ENCODE data around the gene SH3RF3.

Gene SH3RF3

DNA sequence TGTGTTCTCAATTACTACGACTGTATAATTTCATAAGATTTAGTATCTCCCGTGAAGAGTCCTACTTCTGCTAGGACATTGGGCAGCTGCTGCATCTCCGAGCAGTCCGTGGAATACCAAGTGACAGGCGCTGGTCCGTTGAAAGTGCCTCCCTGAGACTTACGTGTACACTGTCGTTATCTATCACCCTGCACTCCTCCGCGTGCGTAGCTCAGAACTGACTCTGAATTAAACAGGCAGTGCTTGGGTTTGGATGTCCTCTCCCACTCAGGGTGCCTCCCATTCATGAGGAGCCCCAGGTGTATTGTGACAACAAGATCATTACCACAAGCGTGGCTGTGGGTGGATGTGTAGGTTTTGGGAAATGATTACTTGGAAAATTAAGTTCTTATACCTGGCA, 148.4 kb downstream of the SH3RF3 start:
- TF ChIP-seq MYC (IDR thresholded peaks at IDR 0.05; ENCODE audit: low read depth, low read length) (no peak), CTCF (IDR thresholded peaks at IDR 0.05; ENCODE audit: low read depth, low read length) (no peak), POLR2A (IDR thresholded peaks at IDR 0.05; ENCODE audit: extremely low read depth, insufficient read length) (no peak), MAX (IDR thresholded peaks at IDR 0.05; ENCODE audit: low read depth, low read length) (no peak)
- no peak overlapping the region for H3K4me3 ChIP-seq (ENCODE audit: low read depth, low read length)
- no peak for DNase-seq (ENCODE audit: low read depth)

DNA sequence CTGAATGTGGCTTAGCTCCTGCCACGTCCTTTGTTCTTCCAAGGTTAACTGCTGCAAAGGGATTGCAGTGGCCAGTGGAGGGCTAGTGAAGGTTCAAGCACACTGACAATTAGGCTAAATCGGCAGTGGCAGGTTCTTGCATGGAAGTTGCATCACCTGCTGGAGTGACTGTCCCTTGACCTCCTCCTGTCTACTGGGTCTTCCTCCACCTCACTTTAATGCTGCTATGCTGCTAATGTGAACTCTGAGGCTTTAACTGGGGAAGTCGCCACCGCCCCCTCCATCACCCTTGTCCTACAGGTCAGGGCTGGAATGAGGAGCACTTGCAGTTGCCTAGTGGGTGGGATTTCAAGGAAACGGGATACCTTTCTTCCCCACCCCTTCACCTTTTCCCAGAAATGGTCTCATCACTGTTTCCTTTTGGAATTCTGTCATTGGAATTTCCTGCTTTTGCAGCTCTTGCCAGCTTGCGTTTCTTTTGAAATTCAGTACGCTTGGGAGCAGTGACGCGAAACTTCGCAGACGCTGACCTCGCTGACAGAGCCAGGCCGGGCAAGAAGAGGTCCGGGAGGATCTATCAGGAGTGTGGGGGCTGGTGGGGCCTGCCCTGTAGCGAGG, 150.3 kb downstream of the SH3RF3 start:
- no peak overlapping the region for H3K4me3 ChIP-seq (ENCODE audit: low read depth, low read length)
- TF ChIP-seq MYC (IDR thresholded peaks at IDR 0.05; ENCODE audit: low read depth, low read length) (no peak), CTCF (IDR thresholded peaks at IDR 0.05; ENCODE audit: low read depth, low read length) (no peak), POLR2A (IDR thresholded peaks at IDR 0.05; ENCODE audit: extremely low read depth, insufficient read length) (no peak), MAX (IDR thresholded peaks at IDR 0.05; ENCODE audit: low read depth, low read length) (no peak)
- DNase-seq (ENCODE audit: low read depth) = no peak

GRCh38 chr2:109280804-109281203, 151.8 kb downstream of the SH3RF3 start:
- TF ChIP-seq CTCF (IDR thresholded peaks at IDR 0.05; ENCODE audit: low read depth, low read length) (peak; percentile 24), MAX (IDR thresholded peaks at IDR 0.05; ENCODE audit: low read depth, low read length) (no peak), POLR2A (IDR thresholded peaks at IDR 0.05; ENCODE audit: extremely low read depth, insufficient read length) (no peak), MYC (IDR thresholded peaks at IDR 0.05; ENCODE audit: low read depth, low read length) (no peak)
- DNase-seq (ENCODE audit: low read depth) = peak; percentile 49
- no peak overlapping the region for H3K4me3 ChIP-seq (ENCODE audit: low read depth, low read length)

DNA sequence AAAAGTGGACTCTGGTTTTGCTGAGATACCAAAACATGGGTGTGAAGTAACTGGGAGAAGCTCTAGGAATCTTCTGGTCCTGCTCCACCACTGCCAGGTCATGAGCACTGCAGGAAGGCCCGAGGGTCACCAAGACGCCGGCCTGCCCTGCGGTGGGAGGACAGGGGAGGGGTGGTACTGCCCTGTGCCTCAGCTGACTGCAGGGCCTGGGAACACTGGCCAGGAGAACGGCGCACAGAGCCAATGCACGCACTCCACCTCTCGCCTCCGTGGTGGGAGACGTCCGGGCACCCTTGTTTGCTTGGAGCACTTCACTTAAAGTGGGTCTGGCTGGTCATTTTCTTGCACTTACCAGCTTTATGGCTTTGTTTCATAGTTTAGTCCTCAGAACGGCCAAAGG, 153.4 kb downstream of the SH3RF3 start:
- TF ChIP-seq MYC (IDR thresholded peaks at IDR 0.05; ENCODE audit: low read depth, low read length) (no peak), POLR2A (IDR thresholded peaks at IDR 0.05; ENCODE audit: extremely low read depth, insufficient read length) (no peak), CTCF (IDR thresholded peaks at IDR 0.05; ENCODE audit: low read depth, low read length) (no peak), MAX (IDR thresholded peaks at IDR 0.05; ENCODE audit: low read depth, low read length) (no peak)
- H3K4me3 ChIP-seq (ENCODE audit: low read depth, low read length) = no peak overlapping the region
- DNase-seq (ENCODE audit: low read depth) = no peak

DNA sequence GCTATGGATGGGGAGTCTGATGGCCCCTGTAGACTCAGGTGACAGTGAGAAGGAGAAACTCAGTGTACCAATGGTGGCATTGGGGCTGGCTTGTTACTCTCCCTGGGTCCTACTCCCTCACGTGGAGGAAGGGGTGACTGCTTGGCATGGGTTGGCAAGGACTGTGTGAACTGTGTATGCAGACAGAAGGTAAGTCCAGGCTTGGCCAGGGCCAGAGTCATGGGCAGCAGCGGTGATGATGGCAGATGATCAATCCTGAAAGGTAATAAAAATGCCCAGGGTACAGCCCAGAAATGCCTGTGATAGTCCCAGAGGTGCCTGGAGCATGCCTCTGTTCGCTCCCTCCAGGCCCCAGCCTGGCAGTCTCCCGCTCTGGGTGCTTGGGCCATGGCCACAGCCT, 153.9 kb downstream of the SH3RF3 start:
- no peak overlapping the region for H3K4me3 ChIP-seq (ENCODE audit: low read depth, low read length)
- no peak for DNase-seq (ENCODE audit: low read depth)
- no peak for TF ChIP-seq MAX (IDR thresholded peaks at IDR 0.05; ENCODE audit: low read depth, low read length)
- no peak for TF ChIP-seq MYC (IDR thresholded peaks at IDR 0.05; ENCODE audit: low read depth, low read length)
- no peak for TF ChIP-seq POLR2A (IDR thresholded peaks at IDR 0.05; ENCODE audit: extremely low read depth, insufficient read length)
- TF ChIP-seq CTCF (IDR thresholded peaks at IDR 0.05; ENCODE audit: low read depth, low read length) = no peak

Measured in NB4 (cell line).